SU-DHL-6 (cell line): ENCODE data around the gene GET4.

ENCODE experiments used
- H2AFZ ChIP-seq: fragments of 200-600 bp; sonication (generic); 2 replicates; pipeline ENCODE4 v1.6.1; 2014; ENCODE audit warnings: low read depth, mild to moderate bottlenecking, moderate library complexity, mixed read lengths, antibody characterized with exemption, low read length; ENCODE audit not compliant: severe bottlenecking
- H3F3A ChIP-seq: fragments of 200-600 bp; shearing (Covaris generic); 2 replicates; pipeline ENCODE4 v1.6.0; 2016; ENCODE audit warnings: antibody characterized with exemption, mild to moderate bottlenecking; ENCODE audit not compliant: insufficient read depth
- H3K27ac ChIP-seq: fragments of 200-600 bp; sonication (generic); 2 replicates; pipeline ENCODE4 v1.5.1; 2016; ENCODE audit warnings: low read depth, mild to moderate bottlenecking, low read length, moderate library complexity, mixed read lengths
- H3K27me3 ChIP-seq: fragments of 200-600 bp; sonication (generic), shearing (Covaris generic); 2 replicates; pipeline ENCODE4 v1.6.0; 2014; ENCODE audit warnings: mild to moderate bottlenecking, low read length
- H3K36me3 ChIP-seq: fragments of 200-600 bp; sonication (generic); 2 replicates; pipeline ENCODE4 v1.6.1; 2014; ENCODE audit warnings: mild to moderate bottlenecking, low read length, mixed read lengths
- H3K4me2 ChIP-seq: fragments of 300-600, 200-600 bp; shearing (Covaris generic), sonication (generic); 2 replicates; pipeline ENCODE4 v1.6.0; 2014; ENCODE audit warnings: low read length, low read depth, mild to moderate bottlenecking; ENCODE audit not compliant: poor library complexity, severe bottlenecking
- H3K4me3 ChIP-seq: fragments of 200-600 bp; sonication (generic); 2 replicates; pipeline ENCODE4 v1.5.1; 2014; ENCODE audit warnings: antibody characterized with exemption, low read length, mild to moderate bottlenecking, mixed read lengths; ENCODE audit not compliant: insufficient read depth, poor library complexity, severe bottlenecking
- H3K79me2 ChIP-seq: fragments of 200-600 bp; sonication (generic); 2 replicates; pipeline ENCODE4 v1.6.1; 2014; ENCODE audit warnings: mild to moderate bottlenecking, low read length, moderate library complexity; ENCODE audit not compliant: insufficient read depth
- H3K9ac ChIP-seq: fragments of 200-600 bp; sonication (generic); 2 replicates; pipeline ENCODE4 v1.7.0; 2014; ENCODE audit warnings: mild to moderate bottlenecking, low read length
- H3K9me2 ChIP-seq: fragments of 200-600 bp; sonication (generic); replicated peaks from 2 replicates; pipeline ENCODE4 v1.6.1; 2014; ENCODE audit warnings: low read length; ENCODE audit not compliant: insufficient read depth
- H3K9me3 ChIP-seq: fragments of 200-600 bp; sonication (generic); 2 replicates; pipeline ENCODE4 v1.6.1; 2014; ENCODE audit warnings: low read length, mixed read lengths; ENCODE audit not compliant: insufficient read depth
- H4K20me1 ChIP-seq: fragments of 200-600 bp; sonication (generic); 2 replicates; pipeline ENCODE4 v1.6.1; 2014; ENCODE audit warnings: low read depth, mild to moderate bottlenecking, antibody characterized with exemption, low read length, moderate library complexity, mixed read lengths
- EZH2phosphoT487 ChIP-seq: fragments of 200-600 bp; sonication (generic), shearing (Covaris generic); conservative IDR thresholded peaks from 2 replicates; pipeline ENCODE4 v1.6.1; 2018; ENCODE audit warnings: mild to moderate bottlenecking, antibody characterized with exemption, low read length, moderate library complexity, mixed read lengths
- TF ChIP-seq, protein P1 (sequence below): fragments of 200-600 bp; sonication (generic); IDR thresholded peaks from one replicate; pipeline ENCODE4 v1.5.1; 2017; ENCODE audit warnings: antibody characterized with exemption, mild to moderate bottlenecking, low read length, moderate library complexity; ENCODE audit not compliant: insufficient read depth, poor library complexity, severe bottlenecking

The GET4 gene

DNA sequence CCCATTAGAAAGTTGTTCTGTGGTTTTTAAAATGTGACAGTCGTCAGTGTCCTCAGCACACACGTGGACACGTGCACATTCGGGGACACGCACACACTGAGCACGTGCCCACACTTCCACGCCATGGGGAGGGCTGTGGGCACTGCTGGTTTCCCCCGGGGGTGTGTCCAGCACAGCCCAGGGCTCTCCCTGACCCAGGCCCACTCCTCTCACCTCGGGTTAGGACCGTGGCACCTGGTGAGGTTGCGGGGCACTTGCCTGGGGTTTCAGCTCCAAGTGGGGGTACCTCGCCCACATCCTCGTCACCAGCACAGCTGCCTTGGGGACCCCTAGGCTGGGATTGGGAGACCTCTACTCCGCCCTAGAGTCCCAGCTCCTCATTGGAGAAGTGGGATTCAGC, 20.7 kb downstream of the GET4 start:
- no peak overlapping the region for H3K4me2 ChIP-seq
- no peaks in the 10 kb centered on the region for H4K20me1 ChIP-seq
- H2AFZ ChIP-seq, result no peak overlapping the region
- H3K9ac ChIP-seq, result no peak overlapping the region
- H3K4me3 ChIP-seq, result no peak overlapping the region
- no peaks in the 10 kb centered on the region for H3K79me2 ChIP-seq
- H3K9me3 ChIP-seq, result no peaks in the 10 kb centered on the region
- no peaks in the 10 kb centered on the region for H3K9me2 ChIP-seq
- TF ChIP-seq EZH2phosphoT487, result no peak
- no peaks in the 10 kb centered on the region for H3F3A ChIP-seq
- no peaks in the 10 kb centered on the region for H3K36me3 ChIP-seq
- no peak overlapping the region for H3K27ac ChIP-seq
- H3K27me3 ChIP-seq, result no peaks in the 10 kb centered on the region

DNA sequence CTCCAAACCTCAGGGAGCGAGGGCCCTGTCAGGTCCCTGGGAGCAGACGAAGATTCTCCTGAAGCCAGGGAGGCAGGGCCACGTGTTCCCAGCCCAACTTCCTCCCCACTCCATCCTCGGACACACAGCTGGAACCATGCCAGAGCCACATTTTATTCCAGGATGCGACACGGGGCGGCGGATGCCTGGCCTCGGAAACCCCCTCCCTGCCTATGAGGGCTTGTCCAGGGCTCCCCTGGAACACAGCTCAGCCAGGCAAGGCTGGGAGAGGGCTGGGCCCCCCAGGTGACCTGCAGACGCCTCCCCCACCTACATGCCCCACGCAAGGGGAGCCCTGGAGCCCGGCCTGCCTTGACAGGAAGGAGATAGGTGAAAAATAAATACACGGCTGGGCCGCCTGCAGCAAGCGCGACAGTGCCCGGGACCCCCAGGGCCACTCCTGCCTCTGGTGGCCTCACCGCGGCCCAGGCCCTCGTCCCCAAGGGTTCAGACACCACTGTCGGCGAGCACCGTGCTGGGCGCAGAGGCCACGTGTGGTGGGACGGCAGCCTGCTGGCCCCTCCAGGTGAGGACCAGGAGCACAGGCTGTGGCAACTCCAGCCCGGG, 21.5 kb downstream of the GET4 start:
- Histone ChIP-seq H3K79me2 (no peaks in the 10 kb centered on the region), H3K9me3 (no peaks in the 10 kb centered on the region), H3K4me3 (no peak overlapping the region), H3K27ac (no peak overlapping the region), H3K9me2 (no peaks in the 10 kb centered on the region), H3F3A (no peaks in the 10 kb centered on the region), H3K36me3 (no peaks in the 10 kb centered on the region), H2AFZ (no peak overlapping the region), H3K4me2 (no peak overlapping the region), H4K20me1 (no peaks in the 10 kb centered on the region), H3K9ac (no peak overlapping the region), H3K27me3 (no peaks in the 10 kb centered on the region)
- TF ChIP-seq, protein P1, sequence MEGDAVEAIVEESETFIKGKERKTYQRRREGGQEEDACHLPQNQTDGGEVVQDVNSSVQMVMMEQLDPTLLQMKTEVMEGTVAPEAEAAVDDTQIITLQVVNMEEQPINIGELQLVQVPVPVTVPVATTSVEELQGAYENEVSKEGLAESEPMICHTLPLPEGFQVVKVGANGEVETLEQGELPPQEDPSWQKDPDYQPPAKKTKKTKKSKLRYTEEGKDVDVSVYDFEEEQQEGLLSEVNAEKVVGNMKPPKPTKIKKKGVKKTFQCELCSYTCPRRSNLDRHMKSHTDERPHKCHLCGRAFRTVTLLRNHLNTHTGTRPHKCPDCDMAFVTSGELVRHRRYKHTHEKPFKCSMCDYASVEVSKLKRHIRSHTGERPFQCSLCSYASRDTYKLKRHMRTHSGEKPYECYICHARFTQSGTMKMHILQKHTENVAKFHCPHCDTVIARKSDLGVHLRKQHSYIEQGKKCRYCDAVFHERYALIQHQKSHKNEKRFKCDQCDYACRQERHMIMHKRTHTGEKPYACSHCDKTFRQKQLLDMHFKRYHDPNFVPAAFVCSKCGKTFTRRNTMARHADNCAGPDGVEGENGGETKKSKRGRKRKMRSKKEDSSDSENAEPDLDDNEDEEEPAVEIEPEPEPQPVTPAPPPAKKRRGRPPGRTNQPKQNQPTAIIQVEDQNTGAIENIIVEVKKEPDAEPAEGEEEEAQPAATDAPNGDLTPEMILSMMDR, result no peak
- TF ChIP-seq EZH2phosphoT487, result no peak

DNA sequence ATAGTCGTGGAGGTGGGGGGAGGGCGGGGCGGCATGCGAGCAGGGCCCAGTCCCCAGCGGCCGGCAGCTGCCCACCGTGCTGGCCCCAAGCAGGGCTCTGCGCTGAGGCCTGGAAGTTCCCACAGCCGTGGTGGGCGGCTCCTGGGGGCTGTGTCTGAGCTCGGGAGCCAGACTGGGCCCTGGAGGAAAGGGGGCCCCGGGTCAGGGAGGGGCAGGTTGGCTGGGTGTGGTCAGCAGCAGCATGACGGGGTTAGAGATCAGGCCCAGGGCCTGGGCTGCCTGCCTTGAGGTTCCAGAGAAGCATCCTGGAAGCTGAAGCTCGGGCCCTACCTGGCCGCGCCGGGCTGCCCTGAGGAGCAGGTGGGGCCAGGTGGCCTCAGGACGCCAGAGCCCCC, 22.1 kb downstream of the GET4 start:
- Histone ChIP-seq H3K9me2 (no peaks in the 10 kb centered on the region), H3K9me3 (no peaks in the 10 kb centered on the region), H2AFZ (no peak overlapping the region), H3K79me2 (no peaks in the 10 kb centered on the region), H3K27me3 (no peaks in the 10 kb centered on the region), H3K27ac (no peak overlapping the region), H3K4me2 (no peak overlapping the region), H4K20me1 (no peaks in the 10 kb centered on the region), H3K36me3 (no peaks in the 10 kb centered on the region), H3K4me3 (no peak overlapping the region), H3K9ac (no peak overlapping the region), H3F3A (no peaks in the 10 kb centered on the region)
- TF ChIP-seq EZH2phosphoT487, result no peak
- TF ChIP-seq, protein P1, result no peak

DNA sequence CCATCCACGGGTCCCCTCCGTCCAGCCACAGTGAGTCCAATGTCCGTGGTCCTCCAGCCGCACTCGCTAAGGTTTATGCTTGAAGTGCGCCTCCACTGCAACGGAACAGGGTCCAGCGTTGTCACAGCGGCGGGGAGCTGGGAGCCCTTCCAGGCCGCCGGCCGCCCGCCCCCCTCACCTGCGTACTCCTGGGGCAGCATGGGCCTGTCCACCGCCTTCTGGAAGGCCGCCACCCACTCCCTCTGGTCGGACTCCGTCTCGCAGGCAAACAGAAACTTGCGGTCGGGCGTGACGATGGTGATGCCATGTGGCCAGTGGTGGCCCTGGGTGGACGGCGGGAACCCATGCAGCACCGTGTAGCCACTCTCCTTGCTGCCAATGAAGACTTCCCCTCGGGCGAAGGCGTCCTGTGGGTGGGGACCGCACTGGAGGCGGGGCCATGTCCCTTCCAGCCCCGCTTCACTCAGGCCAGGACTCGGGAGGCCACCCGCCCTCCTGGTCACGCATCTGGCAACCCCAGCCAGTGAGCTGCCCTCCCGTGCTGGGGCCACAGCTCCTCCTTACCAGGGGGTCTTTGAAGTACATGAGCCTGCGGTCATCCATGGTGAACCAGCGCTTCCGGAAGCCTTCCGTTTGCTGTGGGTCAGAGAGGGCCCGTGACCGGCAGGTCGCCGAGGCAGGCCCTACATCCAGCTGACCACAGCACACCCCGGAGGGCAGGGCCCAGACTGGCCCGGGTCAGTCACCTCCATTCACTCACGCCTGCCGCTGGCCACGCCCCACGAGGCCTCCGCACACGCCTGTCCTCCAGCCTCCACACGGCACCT, 22.7 kb downstream of the GET4 start:
- Histone ChIP-seq H3K79me2 (no peaks in the 10 kb centered on the region), H3F3A (no peaks in the 10 kb centered on the region), H3K4me2 (no peak overlapping the region), H4K20me1 (no peaks in the 10 kb centered on the region), H3K4me3 (no peak overlapping the region), H3K9ac (no peak overlapping the region), H3K27me3 (no peaks in the 10 kb centered on the region), H3K9me2 (no peaks in the 10 kb centered on the region), H2AFZ (no peak overlapping the region), H3K36me3 (no peaks in the 10 kb centered on the region), H3K27ac (no peak overlapping the region), H3K9me3 (no peaks in the 10 kb centered on the region)
- TF ChIP-seq, protein P1, result no peak
- TF ChIP-seq EZH2phosphoT487, result no peak
